ENCODE data around the gene TOLLIP.
"Not testable (repeated sequence)": the region's sequence is repeated elsewhere in the genome, so short reads cannot be mapped to it uniquely, and the experiment has no call there.

Gene TOLLIP

GRCh38 chr11:1343391-1344055 lies 34.1 kb upstream of the TOLLIP start:
- DNase-seq = no peak

DNA sequence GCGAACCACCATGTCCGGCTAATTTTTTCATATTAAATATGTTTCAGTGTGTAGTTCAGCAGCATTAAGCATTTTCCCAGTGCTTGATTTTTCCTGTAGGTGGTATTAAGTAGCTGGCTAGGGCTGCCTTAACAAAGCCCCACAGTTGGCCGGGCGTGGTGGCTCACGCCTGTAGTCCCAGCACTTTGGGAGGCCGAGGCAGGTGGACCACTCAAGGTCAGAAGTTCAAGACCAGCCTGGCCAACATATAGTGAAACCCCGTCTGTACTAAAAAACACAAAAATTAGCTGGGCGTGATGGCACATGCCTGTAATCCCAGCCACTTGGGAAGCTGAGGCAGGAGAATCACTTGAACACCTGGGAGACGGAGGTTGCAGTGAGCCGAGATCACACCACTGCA lies 33.5 kb upstream of the TOLLIP start:
- DNase-seq = no peak

DNA sequence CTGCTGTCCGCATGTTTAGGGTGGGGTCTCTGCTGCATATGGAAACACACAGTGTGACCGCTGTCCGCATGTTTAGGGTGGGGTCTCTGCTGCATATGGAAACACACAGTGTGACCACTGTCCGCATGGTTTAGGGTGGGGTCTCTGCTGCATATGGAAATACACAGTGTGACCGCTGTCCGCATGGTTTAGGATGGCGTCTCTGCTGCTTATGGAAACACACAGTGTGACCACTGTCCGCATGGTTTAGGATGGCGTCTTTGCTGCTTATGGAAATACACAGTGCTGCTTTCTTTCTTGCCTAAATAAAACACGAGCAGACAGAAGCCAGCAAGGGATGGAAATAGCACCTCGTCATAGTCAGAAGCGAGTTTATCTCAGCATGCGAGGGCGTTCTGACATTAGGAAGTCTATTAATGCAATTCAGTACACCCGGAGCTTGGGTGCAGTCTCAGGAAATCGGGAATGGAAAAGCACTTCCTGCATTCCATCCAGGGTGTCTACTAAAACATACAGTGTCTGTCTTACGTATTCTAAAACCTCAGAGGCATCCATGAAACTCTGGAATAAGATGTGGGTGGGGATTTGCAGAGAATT lies 32.6 kb upstream of the TOLLIP start:
- no peak for DNase-seq

GRCh38 chr11:1341226-1341625 lies 31.8 kb upstream of the TOLLIP start:
- not testable (repeated sequence) for DNase-seq

DNA sequence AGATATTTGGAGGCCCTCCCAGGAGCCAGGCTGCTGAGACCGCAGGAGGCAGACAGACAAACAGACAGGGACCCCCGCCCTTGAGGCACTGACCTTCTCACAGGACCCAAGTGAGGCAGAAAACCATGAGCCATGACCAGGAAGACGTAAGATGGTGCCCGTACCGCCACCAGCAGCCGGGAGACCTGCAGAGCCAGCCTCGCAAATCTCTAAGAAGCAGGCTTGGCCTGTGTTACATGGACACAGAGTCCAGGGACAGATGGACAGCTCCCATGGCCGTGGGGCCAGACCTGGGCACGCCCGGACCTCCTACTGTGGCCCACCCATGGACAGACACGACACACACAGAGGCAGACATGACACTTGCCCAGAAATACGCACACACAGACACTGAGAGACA lies 30.7 kb upstream of the TOLLIP start:
- DNase-seq = no peak

- DNase-seq = no peak
Measured at GRCh38 chr11:1339066-1339675, 29.7 kb upstream of the TOLLIP start.

GRCh38 chr11:1338201-1339065 lies 29.0 kb upstream of the TOLLIP start:
- no peak for DNase-seq

DNA sequence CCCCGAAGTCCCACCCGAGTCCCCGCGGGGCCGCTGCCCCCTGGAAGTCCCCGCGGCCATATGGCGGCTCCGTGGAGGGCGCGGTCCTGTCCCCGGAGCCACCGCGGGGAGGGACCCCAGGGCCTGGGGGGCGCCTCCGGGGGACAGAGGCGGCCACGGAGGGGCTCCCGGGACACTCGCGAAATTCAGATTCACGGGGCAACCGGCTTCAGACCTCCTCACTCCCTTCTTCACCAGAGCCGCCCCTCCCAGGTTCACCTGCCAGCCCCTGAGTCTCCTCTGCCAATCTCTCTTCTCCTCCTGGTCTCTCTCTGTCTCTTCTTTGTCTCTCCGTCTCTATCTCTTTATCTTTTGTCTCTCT lies 28.2 kb upstream of the TOLLIP start:
- DNase-seq = no peak

GRCh38 chr11:1336836-1337646 lies 27.6 kb upstream of the TOLLIP start:
- DNase-seq = peak; percentile 52

GRCh38 chr11:1335811-1336761 lies 26.7 kb upstream of the TOLLIP start:
- DNase-seq = peak; percentile 58

DNA sequence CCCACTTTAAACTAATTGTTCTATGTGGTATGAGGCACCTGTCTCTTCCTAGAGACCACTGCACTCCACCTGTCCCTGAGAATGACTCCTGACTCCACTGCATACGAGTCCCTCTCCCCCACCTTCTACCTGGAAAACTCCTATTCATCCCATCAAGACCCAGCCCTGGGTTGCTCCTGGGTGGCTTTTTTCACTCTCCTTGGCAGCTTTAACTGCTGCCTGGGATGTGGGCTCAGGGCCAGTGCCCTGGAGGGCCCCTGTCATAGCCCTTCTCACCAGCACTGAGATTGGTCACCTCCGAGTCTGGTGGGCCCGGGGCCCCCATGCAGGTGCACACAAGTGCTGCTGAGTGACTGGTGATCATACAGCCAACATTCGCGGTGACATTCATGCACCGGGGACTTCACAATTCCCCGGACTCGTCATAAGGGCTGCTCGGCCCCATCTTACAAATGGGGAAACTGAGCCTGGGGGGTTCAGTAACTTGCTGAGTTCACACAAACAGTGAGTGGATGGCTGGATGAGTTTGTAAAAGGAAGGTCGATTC lies 25.9 kb upstream of the TOLLIP start:
- no peak for DNase-seq

GRCh38 chr11:1333860-1334259 lies 24.4 kb upstream of the TOLLIP start:
- no peak for DNase-seq

GRCh38 chr11:1333091-1333772 lies 23.8 kb upstream of the TOLLIP start:
- no peak for DNase-seq

DNA sequence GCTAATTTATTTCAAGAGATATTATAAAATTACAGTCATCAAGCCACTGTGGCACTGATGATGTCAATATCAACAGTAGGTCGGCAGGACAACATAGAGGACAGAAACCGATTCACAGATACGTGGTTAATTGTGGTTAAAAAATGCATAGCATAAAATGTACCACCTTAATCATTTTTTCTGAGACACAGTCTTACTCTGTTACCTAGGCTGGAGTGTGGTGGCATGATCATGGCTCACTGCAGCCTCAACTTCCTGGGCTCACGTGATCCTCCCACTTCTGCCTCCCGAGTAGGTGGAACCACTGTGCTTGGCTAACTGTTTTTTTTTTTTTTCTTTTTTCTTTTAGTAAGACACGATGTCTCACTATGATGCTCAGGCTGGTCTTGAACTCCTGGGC lies 21.0 kb upstream of the TOLLIP start:
- no peak for DNase-seq

- no peak for DNase-seq
Measured at GRCh38 chr11:1327064-1327460, 17.6 kb upstream of the TOLLIP start.

GRCh38 chr11:1326435-1327063 lies 17.1 kb upstream of the TOLLIP start:
- no peak for DNase-seq

DNA sequence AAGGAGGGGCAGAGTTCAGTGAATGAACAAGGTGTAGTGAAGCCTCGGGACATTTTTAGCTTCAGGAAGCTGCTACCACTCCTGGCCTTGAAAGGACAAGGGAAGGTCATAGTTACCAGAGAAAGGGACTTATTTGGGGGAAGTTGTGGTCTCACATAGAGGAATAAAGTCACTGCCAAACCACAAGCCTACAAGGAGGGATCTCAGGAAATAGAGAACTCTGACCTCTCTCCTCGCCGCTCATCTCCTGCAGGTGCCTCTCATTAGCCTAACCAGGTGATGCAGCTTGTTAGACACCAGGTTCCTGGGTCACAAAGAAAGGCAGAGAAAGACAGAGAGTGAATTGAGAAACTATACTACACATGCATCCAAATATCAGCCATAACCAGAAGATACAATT lies 14.3 kb upstream of the TOLLIP start:
- DNase-seq = no peak

DNA sequence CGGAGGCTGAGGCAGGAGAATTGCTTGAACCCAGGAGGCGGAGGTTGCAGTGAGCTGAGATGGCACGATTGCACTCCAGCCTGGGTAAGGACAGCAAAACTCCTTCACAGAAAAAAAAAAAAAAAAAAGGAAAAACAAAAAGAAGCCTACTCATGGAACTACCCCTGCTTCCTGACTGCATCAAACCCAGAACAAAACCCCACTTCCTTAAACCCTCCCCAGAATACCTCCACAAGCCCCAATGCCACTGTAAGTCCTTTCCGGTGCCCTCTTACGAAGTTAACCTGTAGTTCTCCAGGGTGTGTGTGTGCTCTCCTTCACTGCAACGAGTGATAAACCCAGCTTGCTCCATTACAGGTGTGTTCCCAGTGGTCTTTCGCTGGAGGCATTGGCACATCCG lies 8.6 kb upstream of the TOLLIP start:
- no peak for DNase-seq

- no peak for DNase-seq
Measured at GRCh38 chr11:1317432-1317831, 8.0 kb upstream of the TOLLIP start.
